ENCODE data around the gene KL.

DNA sequence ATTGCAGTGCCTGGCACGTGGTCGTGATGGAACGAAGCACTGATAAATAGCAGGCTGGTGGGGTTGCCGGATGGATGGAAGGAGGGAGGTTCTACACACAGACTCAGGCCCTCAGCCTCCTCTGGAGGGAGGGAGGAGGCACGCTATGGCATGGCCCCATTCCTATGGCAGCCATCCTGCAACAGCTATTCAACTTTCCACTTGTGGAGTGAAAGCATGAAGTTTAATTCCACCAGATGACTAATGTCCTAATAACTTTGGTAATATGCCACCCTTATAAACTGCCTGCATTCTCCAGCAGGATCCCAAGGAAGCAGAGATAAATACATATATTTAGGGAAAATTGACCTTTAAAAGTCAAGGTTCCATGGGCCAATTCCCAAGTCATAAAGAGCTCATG, 92.4 kb downstream of the KL start:
- TF ChIP-seq, protein P1, sequence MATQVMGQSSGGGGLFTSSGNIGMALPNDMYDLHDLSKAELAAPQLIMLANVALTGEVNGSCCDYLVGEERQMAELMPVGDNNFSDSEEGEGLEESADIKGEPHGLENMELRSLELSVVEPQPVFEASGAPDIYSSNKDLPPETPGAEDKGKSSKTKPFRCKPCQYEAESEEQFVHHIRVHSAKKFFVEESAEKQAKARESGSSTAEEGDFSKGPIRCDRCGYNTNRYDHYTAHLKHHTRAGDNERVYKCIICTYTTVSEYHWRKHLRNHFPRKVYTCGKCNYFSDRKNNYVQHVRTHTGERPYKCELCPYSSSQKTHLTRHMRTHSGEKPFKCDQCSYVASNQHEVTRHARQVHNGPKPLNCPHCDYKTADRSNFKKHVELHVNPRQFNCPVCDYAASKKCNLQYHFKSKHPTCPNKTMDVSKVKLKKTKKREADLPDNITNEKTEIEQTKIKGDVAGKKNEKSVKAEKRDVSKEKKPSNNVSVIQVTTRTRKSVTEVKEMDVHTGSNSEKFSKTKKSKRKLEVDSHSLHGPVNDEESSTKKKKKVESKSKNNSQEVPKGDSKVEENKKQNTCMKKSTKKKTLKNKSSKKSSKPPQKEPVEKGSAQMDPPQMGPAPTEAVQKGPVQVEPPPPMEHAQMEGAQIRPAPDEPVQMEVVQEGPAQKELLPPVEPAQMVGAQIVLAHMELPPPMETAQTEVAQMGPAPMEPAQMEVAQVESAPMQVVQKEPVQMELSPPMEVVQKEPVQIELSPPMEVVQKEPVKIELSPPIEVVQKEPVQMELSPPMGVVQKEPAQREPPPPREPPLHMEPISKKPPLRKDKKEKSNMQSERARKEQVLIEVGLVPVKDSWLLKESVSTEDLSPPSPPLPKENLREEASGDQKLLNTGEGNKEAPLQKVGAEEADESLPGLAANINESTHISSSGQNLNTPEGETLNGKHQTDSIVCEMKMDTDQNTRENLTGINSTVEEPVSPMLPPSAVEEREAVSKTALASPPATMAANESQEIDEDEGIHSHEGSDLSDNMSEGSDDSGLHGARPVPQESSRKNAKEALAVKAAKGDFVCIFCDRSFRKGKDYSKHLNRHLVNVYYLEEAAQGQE (IDR thresholded peaks at IDR 0.05; ENCODE audit: insufficient replicate concordance, low read depth) = no peak
- TF ChIP-seq, protein P2, sequence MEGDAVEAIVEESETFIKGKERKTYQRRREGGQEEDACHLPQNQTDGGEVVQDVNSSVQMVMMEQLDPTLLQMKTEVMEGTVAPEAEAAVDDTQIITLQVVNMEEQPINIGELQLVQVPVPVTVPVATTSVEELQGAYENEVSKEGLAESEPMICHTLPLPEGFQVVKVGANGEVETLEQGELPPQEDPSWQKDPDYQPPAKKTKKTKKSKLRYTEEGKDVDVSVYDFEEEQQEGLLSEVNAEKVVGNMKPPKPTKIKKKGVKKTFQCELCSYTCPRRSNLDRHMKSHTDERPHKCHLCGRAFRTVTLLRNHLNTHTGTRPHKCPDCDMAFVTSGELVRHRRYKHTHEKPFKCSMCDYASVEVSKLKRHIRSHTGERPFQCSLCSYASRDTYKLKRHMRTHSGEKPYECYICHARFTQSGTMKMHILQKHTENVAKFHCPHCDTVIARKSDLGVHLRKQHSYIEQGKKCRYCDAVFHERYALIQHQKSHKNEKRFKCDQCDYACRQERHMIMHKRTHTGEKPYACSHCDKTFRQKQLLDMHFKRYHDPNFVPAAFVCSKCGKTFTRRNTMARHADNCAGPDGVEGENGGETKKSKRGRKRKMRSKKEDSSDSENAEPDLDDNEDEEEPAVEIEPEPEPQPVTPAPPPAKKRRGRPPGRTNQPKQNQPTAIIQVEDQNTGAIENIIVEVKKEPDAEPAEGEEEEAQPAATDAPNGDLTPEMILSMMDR (IDR thresholded peaks at IDR 0.05; ENCODE audit: insufficient read depth, low read length) = no peak

Measured in HL-60 (cell line).